Nephron progenitor cell (in vitro differentiated cells): ENCODE data around the gene MRTFA.

Experiments used
- DNase-seq: peaks from one replicate; pipeline ENCODE4 v3.0.0; 2021
- H3K27ac Mint-ChIP-seq: 2 replicates; pipeline ENCODE4 v1.8.0; 2021; ENCODE audit warnings: mild to moderate bottlenecking, moderate library complexity, mixed read lengths
- H3K27me3 Mint-ChIP-seq: 2 replicates; pipeline ENCODE4 v1.8.0; 2021; ENCODE audit warnings: mild to moderate bottlenecking, low read depth, mixed read lengths; ENCODE audit not compliant: poor library complexity
- H3K36me3 Mint-ChIP-seq: 2 replicates; pipeline ENCODE4 v1.8.0; 2021; ENCODE audit warnings: low read depth, mixed read lengths
- H3K4me1 Mint-ChIP-seq: 2 replicates; pipeline ENCODE4 v1.8.0; 2021; ENCODE audit warnings: mixed read lengths
- H3K4me3 Mint-ChIP-seq: 2 replicates; pipeline ENCODE4 v1.8.0; 2021; ENCODE audit warnings: mild to moderate bottlenecking, moderate library complexity, mixed read lengths
- H3K9me3 Mint-ChIP-seq: 2 replicates; pipeline ENCODE4 v1.8.0; 2021; ENCODE audit warnings: mild to moderate bottlenecking, moderate library complexity, mixed read lengths
- TF ChIP-seq, protein P1 (sequence below): fragments of 200-600 bp; sonication (generic); IDR thresholded peaks from 2 replicates; pipeline ENCODE4 v1.5.0; 2021; ENCODE audit warnings: antibody characterized with exemption

The MRTFA gene

DNA sequence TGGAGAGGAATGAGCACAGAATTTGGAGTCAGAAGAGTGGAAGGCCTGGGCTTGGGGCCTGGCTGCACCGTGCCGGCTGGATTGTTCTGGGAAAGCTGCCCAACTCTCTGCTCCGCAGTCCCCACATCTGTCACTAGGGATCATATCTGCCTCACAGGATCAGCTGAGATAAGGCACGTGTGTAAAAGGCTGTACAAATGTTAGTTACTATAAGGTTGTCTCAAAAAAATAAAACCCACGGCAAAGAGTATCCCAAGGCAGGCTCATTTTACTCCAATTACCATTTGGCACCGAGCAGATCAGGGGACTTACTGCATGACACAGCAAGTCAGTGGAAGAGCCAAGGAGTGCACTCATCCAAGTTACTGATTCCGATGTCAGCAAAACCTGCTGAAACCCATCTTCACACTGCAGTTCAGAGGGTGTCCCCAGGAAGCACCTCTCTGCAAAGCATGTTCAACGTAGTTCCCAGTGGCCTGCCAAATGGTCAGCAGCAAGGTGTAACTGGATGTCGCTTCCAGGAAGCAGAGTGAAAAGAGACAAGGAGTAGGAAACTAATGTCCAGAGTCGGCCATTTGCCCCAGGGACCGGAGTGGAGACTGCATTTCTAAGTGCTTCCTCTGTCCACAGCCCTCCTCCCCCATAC is 18.1 kb upstream of the MRTFA start:
- TF ChIP-seq, protein P1, sequence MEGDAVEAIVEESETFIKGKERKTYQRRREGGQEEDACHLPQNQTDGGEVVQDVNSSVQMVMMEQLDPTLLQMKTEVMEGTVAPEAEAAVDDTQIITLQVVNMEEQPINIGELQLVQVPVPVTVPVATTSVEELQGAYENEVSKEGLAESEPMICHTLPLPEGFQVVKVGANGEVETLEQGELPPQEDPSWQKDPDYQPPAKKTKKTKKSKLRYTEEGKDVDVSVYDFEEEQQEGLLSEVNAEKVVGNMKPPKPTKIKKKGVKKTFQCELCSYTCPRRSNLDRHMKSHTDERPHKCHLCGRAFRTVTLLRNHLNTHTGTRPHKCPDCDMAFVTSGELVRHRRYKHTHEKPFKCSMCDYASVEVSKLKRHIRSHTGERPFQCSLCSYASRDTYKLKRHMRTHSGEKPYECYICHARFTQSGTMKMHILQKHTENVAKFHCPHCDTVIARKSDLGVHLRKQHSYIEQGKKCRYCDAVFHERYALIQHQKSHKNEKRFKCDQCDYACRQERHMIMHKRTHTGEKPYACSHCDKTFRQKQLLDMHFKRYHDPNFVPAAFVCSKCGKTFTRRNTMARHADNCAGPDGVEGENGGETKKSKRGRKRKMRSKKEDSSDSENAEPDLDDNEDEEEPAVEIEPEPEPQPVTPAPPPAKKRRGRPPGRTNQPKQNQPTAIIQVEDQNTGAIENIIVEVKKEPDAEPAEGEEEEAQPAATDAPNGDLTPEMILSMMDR, result no peak
- Mint-ChIP-seq H3K27me3 (no peaks in the 10 kb centered on the region), H3K4me3 (no peak overlapping the region), H3K27ac (peak overlapping the region; percentile 82), H3K36me3 (no peaks in the 10 kb centered on the region), H3K4me1 (peaks cover 49% of the 10 kb centered on the region), H3K9me3 (peaks cover 3% of the 10 kb centered on the region)
- no peak for DNase-seq

DNA sequence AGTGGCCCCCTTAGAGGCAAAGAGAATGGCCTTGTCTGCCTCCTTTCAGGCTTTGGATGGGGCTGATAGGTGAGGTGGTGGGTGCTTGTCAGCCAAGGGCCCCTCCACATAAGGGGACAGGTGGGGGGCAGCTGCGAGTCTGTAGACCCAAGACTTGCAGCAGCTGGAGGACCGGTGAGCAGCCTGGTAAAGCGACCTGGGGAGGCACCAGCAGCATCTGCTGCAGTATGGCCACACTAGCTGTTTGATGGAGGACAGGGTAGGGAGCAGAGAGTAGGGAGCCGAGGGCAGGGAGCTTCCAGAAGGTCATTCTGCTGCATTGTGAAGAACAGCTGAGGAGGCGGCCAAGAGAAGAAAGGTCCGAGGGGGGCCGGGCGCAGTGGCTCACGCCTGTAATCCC is 16.8 kb upstream of the MRTFA start:
- Mint-ChIP-seq H3K36me3 (no peaks in the 10 kb centered on the region), H3K9me3 (no peaks in the 10 kb centered on the region), H3K27me3 (no peaks in the 10 kb centered on the region), H3K27ac (peak overlapping the region; percentile 93), H3K4me3 (no peak overlapping the region), H3K4me1 (peaks cover 55% of the 10 kb centered on the region)
- TF ChIP-seq, protein P1, result no peak
- DNase-seq, result no peak

DNA sequence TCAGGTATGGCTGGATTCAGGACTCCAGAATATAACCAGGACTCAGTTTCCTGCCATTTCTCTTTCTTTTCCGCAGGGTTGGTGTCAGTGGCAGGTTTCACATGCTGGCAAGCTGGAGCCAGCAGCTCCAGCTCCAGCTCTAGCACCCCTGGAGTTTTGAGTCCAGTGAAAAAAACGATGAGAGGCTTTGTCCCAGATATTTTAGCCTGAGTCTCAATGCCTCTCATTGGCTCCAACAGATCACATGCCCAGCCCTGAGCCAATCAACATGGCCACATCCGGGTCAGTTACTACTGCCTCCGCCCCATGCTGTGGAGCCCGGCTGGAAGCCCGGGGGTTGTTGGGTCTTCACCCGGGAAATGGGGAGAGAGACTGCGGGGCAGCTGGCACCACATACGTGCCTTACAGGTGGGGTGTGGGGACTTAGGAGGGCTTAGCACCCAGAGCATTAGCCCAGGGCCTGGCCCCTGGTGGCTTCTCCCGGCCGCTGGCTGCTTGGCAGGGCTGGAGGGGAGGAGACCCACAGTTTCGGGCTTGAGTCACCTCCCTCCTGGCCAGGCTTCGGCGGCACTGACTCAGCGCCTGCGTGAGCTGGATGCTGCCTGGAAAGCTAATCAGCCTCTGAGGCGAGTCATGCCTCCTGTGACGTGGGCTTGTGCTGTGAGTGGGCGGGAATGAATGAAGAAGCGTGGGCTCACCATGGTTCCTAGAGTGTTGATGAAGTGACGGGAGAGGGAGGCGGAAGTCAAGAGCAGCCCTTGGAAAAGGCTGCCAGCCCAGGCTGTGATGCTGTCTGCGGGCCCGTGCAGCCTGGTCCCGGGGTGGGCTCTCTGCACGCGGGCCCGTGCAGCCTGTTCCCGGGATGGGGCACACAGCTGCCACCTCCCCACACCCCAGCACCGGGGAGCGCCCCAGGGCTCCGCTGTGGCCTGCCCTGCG is 15.3 kb upstream of the MRTFA start:
- peak; percentile 46 for DNase-seq
- H3K36me3 Mint-ChIP-seq, result no peaks in the 10 kb centered on the region
- H3K27ac Mint-ChIP-seq, result peak overlapping the region; percentile 66
- peaks cover 5% of the 10 kb centered on the region for H3K27me3 Mint-ChIP-seq
- peak overlapping the region; percentile 80 for H3K4me3 Mint-ChIP-seq
- no peaks in the 10 kb centered on the region for H3K9me3 Mint-ChIP-seq
- TF ChIP-seq, protein P1, result no peak
- peaks cover 58% of the 10 kb centered on the region for H3K4me1 Mint-ChIP-seq

DNA sequence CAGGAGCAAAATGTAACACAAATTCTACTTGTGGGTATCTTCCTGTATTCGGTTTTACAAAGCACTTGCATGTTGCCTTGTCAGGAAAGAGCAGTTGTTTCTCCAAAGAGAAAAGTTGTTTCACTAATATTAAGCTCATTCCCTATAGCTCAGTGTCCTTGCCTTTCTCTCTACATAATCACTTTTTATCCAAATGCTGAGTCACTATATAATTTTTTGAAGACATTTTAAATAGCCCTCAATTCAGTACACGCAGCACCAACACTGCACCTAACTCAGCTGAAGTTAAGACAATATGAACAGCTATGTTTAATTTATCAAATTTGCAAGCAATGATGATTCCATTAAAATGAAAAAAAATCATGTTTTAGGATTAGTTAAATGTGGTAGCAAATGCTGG is 14.5 kb upstream of the MRTFA start:
- no peak overlapping the region for H3K4me3 Mint-ChIP-seq
- H3K4me1 Mint-ChIP-seq, result peaks cover 63% of the 10 kb centered on the region
- H3K36me3 Mint-ChIP-seq, result no peaks in the 10 kb centered on the region
- no peak overlapping the region for H3K27ac Mint-ChIP-seq
- TF ChIP-seq, protein P1, result no peak
- peaks cover 5% of the 10 kb centered on the region for H3K27me3 Mint-ChIP-seq
- H3K9me3 Mint-ChIP-seq, result no peaks in the 10 kb centered on the region
- no peak for DNase-seq

DNA sequence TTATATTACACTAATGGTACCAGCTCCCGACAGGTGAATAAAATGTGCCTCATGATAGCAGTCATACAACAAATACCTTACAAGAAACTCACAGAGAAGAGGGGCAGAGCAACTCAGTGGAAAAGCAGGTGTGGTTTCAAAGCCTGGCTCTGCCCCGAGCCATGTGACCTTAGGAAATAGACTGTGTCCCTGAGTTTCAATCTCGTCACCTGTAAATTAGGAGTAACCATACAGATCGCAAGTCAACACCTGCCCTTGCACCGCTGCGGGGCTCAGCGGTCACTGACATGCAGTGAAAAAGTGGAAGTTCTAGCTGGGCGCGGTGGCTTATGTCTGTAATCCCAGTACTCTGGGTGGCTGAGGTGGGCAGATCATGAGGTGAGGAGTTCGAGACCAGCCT is 11.9 kb upstream of the MRTFA start:
- no peak for DNase-seq
- Mint-ChIP-seq H3K36me3 (no peaks in the 10 kb centered on the region), H3K27me3 (peaks cover 5% of the 10 kb centered on the region), H3K27ac (peak overlapping the region; percentile 68), H3K9me3 (no peaks in the 10 kb centered on the region), H3K4me3 (no peak overlapping the region), H3K4me1 (peaks cover 51% of the 10 kb centered on the region)
- TF ChIP-seq, protein P1, result no peak
